Panc1 (cell line): ENCODE measurements around the gene FKBP4. TPM values are rescaled to one million over a fixed set of nuclear protein-coding genes. Genes with fewer than 3 reads are reported as not detected.

Experiments used
- ATAC-seq: fragments of 200-7000 bp; cut with Tn5 transposase; 2 replicates; pipeline ENCODE4 v1.9.1; 2020; ENCODE audit warnings: mild to moderate bottlenecking, moderate library complexity
- BruUV-seq: library from RNA; stranded (reverse); fragments of 400-500 nt; replicated peaks from 2 replicates; lab custom pipeline; 2021; lab: Mats Ljungman, UMichigan
- CTCF ChIA-PET: fragments of 300-600 bp; sonication (Branson Sonifier 250); formaldehyde crosslinking; loops from one replicate; lab custom pipeline; 2022; ENCODE audit warnings: antibody characterized with exemption; lab: Charles Lee
- POLR2A ChIA-PET: fragments of 300-600 bp; sonication (Branson Sonifier 250); formaldehyde crosslinking; loops from one replicate; lab custom pipeline; 2022; ENCODE audit warnings: antibody characterized with exemption; lab: Charles Lee
- DNase-seq: peaks from one replicate; pipeline ENCODE4 v3.0.0-alpha.2; 2010; ENCODE audit warnings: low read depth, low spot score
- H3K27ac ChIP-seq: 2 replicates; pipeline ENCODE4 v1.5.1; 2011; ENCODE audit warnings: mild to moderate bottlenecking, low read length, inconsistent platforms
- H3K27me3 ChIP-seq: fragments of 200-500 bp; sonication (Bioruptor generic); 2 replicates; pipeline ENCODE4 v1.6.0; 2014; ENCODE audit warnings: low read length, inconsistent platforms; ENCODE audit not compliant: control insufficient read depth, insufficient read depth
- H3K36me3 ChIP-seq: fragments of 200-500 bp; sonication (Bioruptor generic); 2 replicates; pipeline ENCODE4 v1.5.1; 2014; ENCODE audit warnings: inconsistent platforms, mild to moderate bottlenecking, low read length, moderate library complexity; ENCODE audit not compliant: control insufficient read depth, insufficient read depth
- H3K4me1 ChIP-seq: 2 replicates; pipeline ENCODE4 v1.5.1; 2011; ENCODE audit warnings: inconsistent platforms, mild to moderate bottlenecking, low read length, moderate library complexity; ENCODE audit not compliant: control insufficient read depth, insufficient read depth
- H3K4me3 ChIP-seq, 2 experiments: 2 replicates each; pipeline ENCODE4 v1.5.1; 2011 to 2012; ENCODE audit warnings: low read depth in 2 of 2, low read length in 2 of 2, mild to moderate bottlenecking in 2 of 2, inconsistent platforms in 1 of 2, moderate library complexity in 1 of 2
- H3K9me3 ChIP-seq: fragments of 200-500 bp; sonication (Bioruptor generic); 2 replicates; pipeline ENCODE4 v1.5.1; 2014; ENCODE audit warnings: low read depth, mild to moderate bottlenecking, inconsistent platforms, low read length, moderate library complexity; ENCODE audit not compliant: control insufficient read depth, insufficient read depth
- CTCF ChIP-seq: fragments of 450-650 bp; IDR thresholded peaks from 2 replicates; pipeline ENCODE4 v1.5.1; 2017; ENCODE audit warnings: mild to moderate bottlenecking
- POLR2AphosphoS5 ChIP-seq: IDR thresholded peaks from 2 replicates; pipeline ENCODE4 v1.6.1; 2012; ENCODE audit warnings: mild to moderate bottlenecking, low read depth, low read length, moderate library complexity
- REST ChIP-seq, 2 experiments: IDR thresholded peaks; 2 replicates each; pipeline ENCODE4 v1.6.1; 2011 to 2012; ENCODE audit warnings: low read depth in 2 of 2, control low read depth in 1 of 2, low read length in 1 of 2, mild to moderate bottlenecking in 1 of 2, moderate library complexity in 1 of 2; ENCODE audit not compliant: insufficient read depth in 1 of 2
- SIN3A ChIP-seq: IDR thresholded peaks from 2 replicates; pipeline ENCODE4 v1.6.1; 2012; ENCODE audit warnings: low read depth, mild to moderate bottlenecking, low read length, moderate library complexity, borderline replicate concordance; ENCODE audit not compliant: insufficient read depth
- TCF7L2 ChIP-seq: IDR thresholded peaks from 2 replicates; pipeline ENCODE4 v1.6.1; 2011; ENCODE audit warnings: mild to moderate bottlenecking, low read depth, low read length, inconsistent platforms
- in situ Hi-C: cut with HindIII; loops from 2 replicates; pipeline ENCODE4 v1.10.0; 2016; ENCODE audit warnings: low sequenced_read_pairs, low pct_unique_long_range_greater_than_20kb
- intact Hi-C: fragments of 100-400 bp; cut with micrococcal nuclease; formaldehyde crosslinking; loops from one replicate; pipeline ENCODE4 v1.10.0; 2022; ENCODE audit not compliant: unreplicated experiment
- total RNA-seq: library from RNA; stranded (reverse); gene quantifications from one replicate; pipeline ENCODE4 v1.2.1, GENCODE V29; 2021; ENCODE audit not compliant: unreplicated experiment

The FKBP4 gene
- total RNA-seq, 1 experiment from 2014 or later, result 64.9 TPM

- H3K4me3 ChIP-seq, result peak overlapping the region in 1 of 2 experiments; percentile 55; a peak in 3 of 4 replicates
- CTCF ChIA-PET, result no interaction called here
- peaks cover 2% of the 10 kb centered on the region; the same call in 1 of the 2 replicates for H3K36me3 ChIP-seq
- H3K27ac ChIP-seq, result peak overlapping the region; percentile 78
- BruUV-seq, result TSS peak; percentile 89
- intact Hi-C loops, result no loop called here
- in situ Hi-C loops, result no loop called here
- no peak for ATAC-seq
- no peaks in the 10 kb centered on the region for H3K9me3 ChIP-seq
- peaks cover 6% of the 10 kb centered on the region; the same call in 1 of the 2 replicates for H3K4me1 ChIP-seq
- no peak for TF ChIP-seq SIN3A
- POLR2A ChIA-PET, result interaction anchor here (0.6 kb wide), 1 partner anchor 1220 kb away, joined by 3 read pairs; no protein-coding TSS in a partner anchor
- no peaks in the 10 kb centered on the region for H3K27me3 ChIP-seq
- no peak for DNase-seq
These were observed 17.0 kb downstream of the FKBP4 start for GRCh38 chr12:2811801-2812200.

GRCh38 chr12:2812290-2813213 is 17.8 kb downstream of the FKBP4 start, which contains the start of gene ITFG2:
Gene ITFG2 (plus strand): TSS chr12:2812668. CDS start chr12:2812761, 93 bp downstream.
- Histone ChIP-seq H3K36me3 (peaks cover 2% of the 10 kb centered on the region; the same call in 1 of the 2 replicates), H3K4me3 (peak within 1 kb of the TSS; percentile 55 to 74), H3K4me1 (peaks cover 6% of the 10 kb centered on the region; the same call in 1 of the 2 replicates), H3K27ac (peak within 1 kb of the TSS; percentile 78), H3K27me3 (no peaks in the 10 kb centered on the region), H3K9me3 (no peaks in the 10 kb centered on the region)
- CTCF ChIA-PET, result no interaction called here
- TF ChIP-seq POLR2AphosphoS5 (peak; percentile 96), SIN3A (no peak; the same call in 1 of the 2 replicates), REST (IDR thresholded peaks at IDR 0.05; ENCODE audit: insufficient read depth in 1 of 2, low read depth in 2 of 2, low read length in 1 of 2) (no peak), CTCF (no peak), TCF7L2 (0 out of 2 replicates have a peak, but pooled peaks have one; percentile 39)
- POLR2A ChIA-PET, result interaction anchor here (0.6 kb wide), 1 partner anchor 1221 kb away, joined by 3 read pairs; no protein-coding TSS in a partner anchor
- intact Hi-C loops, result no loop called here
- peak; percentile 88 for DNase-seq
- in situ Hi-C loops, result no loop called here
- TSS peak; percentile 86 for BruUV-seq
- ATAC-seq, result peak; percentile 99
